CD4-positive, alpha-beta T cell treated with Interleukin-4 for 4 hours (primary cell): ENCODE measurements around the gene LCE3D.
"Not testable (repeated sequence)": the region's sequence is repeated elsewhere in the genome, so short reads cannot be mapped to it uniquely, and the experiment has no call there.

ENCODE experiments used
- DNase-seq: peaks from one replicate; pipeline ENCODE4 v3.0.0-alpha.2; 2020

LCE3D gene, protein sequence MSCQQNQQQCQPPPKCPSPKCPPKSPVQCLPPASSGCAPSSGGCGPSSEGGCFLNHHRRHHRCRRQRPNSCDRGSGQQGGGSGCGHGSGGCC

DNA sequence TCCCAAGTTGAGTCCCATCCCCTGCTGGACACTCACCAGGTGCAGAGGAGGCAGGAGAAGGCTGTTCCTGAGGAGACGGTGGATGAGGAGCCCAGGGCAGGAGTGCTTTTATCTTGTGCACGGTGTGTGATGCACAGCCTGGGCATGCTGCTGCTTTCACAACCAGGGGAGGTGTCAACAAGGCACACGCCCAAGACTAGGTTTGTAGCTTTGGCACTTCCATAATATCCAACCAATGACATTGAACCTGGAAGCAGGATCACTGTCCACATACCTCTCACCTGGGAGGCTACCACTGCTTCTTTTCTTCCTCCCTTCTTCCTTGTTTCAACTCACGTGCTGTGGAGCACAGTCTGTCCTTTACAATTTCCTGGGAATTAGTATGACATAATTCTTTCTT lies at the start of gene LCE3D:
LCE3D (minus strand) TSS at position 84 of the 400 bp plus-strand sequence. CDS start 580 bp downstream, outside the sequence.
- no peak for DNase-seq

- DNase-seq, result no peak
Observed at GRCh38 chr1:152626744-152627143, 46.4 kb upstream of the LCE3D start.

GRCh38 chr1:152623203-152623844 lies 43.0 kb upstream of the LCE3D start:
- DNase-seq, result no peak

DNA sequence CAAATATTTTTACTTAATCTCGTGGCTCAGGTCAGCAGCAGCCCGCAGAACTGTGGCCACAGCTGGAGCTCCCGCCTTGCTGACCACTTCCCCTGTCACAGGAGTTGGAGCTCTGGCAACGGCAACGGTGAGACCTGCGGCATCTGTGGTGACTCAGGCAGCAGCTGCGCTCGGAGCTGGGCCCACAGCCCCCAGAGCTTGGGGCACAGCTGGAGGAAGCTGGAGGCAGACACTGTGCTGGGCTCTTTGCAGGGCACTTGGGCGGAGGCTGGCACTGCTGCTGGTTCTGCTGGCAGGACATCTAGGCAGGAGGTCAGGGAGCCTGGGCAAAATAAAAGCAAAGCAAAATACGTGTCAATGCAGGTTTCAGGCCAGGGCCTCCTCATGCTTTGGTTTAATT lies 42.5 kb upstream of the LCE3D start, which contains the start of gene LCE3A:
LCE3A (minus strand) TSS at position 301 of the 400 bp plus-strand sequence; CDS start at position 301, 0 bp downstream.
- DNase-seq, result no peak

DNA sequence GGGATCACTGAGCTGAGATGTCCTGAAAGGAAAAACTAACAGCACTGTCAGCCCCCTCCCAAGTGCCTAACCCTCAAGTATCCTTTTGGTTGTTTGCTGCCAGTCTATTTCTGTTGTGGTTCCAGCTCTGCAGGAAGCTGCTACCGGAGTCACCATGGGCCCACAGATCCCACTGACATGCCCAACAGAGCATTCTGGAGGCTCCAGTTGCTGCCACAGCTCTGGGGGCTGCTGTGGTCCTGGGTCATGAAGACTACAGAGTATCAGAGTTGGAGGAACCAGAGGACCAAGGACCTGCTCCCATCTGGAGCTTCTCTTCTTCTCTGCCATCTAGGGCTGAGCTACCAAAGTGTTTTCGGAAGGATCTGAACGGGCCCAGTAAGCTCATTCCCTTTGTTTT lies 41.7 kb upstream of the LCE3D start:
- DNase-seq, result no peak

DNA sequence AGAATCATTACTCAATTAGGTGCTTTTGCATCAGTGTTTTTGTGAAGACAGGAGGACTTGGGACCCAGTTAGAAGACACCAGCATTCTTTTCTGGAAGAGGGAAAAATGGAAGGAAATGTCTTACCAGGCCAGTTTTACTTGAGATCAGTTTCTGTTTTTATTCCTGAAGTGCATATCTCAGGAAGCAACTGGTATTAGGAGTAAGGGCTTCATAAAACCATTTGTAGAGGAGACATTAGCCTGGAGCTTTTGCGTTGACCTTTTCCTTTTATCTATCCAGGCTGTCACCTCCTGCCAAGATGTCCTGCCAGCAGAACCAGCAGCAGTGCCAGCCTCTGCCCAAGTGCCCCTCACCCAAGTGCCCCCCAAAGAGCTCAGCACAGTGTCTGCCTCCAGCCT lies 33.2 kb upstream of the LCE3D start, which contains the start of gene LCE3B:
LCE3B (plus strand) TSS at position 301 of the 400 bp plus-strand sequence; CDS start at position 301, 0 bp downstream.
- DNase-seq, result no peak

GRCh38 chr1:152599934-152600333 lies 19.6 kb upstream of the LCE3D start, which contains the start of gene LCE3C:
LCE3C (plus strand) TSS chr1:152600234; CDS start chr1:152600732, 498 bp downstream.
- no peak for DNase-seq

GRCh38 chr1:152596986-152597385 lies 16.7 kb upstream of the LCE3D start:
- no peak for DNase-seq

GRCh38 chr1:152585586-152585985 lies 5.3 kb upstream of the LCE3D start:
- DNase-seq, result no peak

- no peak for DNase-seq
Observed at GRCh38 chr1:152582647-152583046, 2.3 kb upstream of the LCE3D start.

- DNase-seq, result not testable (repeated sequence)
Observed at GRCh38 chr1:152579526-152579925, 790 bp downstream of the LCE3D start.

DNA sequence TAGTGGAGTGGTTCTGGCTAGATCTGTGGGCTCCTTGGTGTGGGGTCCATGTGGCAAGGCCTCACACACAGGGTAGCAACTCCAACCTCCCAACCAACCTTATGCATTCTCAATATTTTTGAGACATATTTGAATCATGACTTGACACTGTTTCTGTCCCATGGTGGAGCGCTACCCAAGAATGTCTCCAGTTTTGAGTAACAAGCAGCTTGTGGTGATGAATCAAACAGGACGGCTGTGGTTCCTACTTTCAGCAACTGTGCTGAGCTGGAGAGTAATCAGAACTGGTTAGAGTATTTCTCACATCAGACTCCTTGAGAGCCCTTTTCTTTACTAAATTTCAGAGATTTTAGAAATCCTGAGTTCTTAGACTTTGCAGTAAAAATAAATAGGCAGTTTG lies 3.1 kb downstream of the LCE3D start:
- no peak for DNase-seq

- no peak for DNase-seq
Observed at GRCh38 chr1:152566681-152567080, 13.6 kb downstream of the LCE3D start, which contains the start of gene LCE3E. LCE3E (minus strand) TSS chr1:152566780; CDS start chr1:152566208, 572 bp downstream.

- DNase-seq, result no peak
Observed at GRCh38 chr1:152565535-152566215, 14.6 kb downstream of the LCE3D start.

DNA sequence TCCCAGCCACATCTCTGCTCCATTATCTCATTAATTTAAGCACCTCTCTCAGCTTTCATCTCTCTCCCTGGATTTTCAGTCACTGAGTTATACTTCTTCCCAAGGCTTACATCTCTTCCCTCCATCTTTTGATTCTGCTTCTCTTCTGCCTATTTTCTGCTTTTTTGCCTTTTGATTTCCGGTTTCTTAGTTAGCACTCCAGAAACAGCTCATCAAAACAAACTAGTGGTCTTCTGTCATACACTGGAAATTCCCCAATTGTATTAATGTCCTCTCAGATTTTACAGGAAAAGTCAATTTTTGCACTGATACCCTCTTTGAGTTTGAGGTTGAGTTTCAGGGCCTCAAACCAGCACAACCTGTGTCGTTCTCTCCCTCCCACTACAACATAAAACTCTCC lies 15.2 kb downstream of the LCE3D start:
- no peak for DNase-seq

GRCh38 chr1:152548358-152548757 lies 32.0 kb downstream of the LCE3D start:
- DNase-seq, result not testable (repeated sequence)

DNA sequence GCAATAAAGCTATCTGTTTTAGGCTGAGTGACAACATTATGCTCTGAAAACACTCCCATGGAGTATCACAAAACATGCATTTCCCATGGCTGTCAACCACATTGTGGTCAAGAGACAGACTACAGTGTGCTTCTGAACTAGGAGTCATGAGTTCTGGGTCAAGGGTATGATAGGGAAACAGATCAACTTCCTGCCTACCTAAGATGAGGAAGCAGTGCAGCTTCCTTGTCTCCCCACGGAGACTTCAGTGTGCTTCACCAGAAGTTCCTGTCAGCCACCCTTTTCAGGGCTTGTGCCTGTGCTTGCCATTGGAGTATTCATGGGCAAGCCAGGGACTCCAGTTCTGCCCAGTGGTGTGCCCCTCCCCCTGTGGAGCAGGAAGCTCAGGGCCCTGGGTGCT lies 33.6 kb downstream of the LCE3D start:
- no peak for DNase-seq

DNA sequence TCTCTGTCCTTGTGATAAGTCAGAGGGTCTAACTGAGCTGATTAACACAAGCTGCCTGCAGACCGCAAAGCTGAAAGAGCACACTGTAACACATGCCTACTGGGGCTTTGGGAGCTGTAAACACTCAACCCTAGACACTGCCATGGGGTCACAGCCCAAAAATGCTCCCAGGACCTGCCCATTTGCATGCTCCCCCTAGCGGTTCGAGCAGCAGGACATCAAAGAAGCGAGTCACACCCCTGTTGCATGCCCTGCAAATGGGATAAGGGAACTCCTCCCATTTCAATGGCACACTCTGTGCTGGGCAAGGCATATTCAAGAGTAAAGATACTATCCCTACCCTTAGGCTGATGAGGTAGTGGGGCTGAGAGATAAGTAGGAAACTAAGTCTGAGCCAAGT lies 36.5 kb downstream of the LCE3D start:
- no peak for DNase-seq

DNA sequence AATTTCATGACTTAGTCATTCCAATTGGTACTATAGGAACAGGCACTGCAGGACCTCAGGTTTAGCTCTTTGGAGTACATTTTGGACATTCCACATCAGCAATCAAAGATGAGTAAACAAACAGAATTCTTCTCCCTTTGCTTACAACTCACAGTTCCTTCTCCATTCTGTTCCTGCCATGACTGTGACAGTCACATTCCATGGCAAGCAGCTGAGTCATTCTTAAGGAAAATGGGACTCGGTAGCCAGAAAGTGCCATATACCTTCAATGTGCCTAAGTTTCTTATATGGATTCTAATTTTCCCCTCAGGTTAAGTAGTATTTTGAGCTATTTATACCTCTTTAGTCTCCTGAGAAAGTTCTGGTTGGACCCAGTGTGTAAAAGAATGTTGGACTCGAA lies 40.4 kb downstream of the LCE3D start:
- DNase-seq, result no peak

DNA sequence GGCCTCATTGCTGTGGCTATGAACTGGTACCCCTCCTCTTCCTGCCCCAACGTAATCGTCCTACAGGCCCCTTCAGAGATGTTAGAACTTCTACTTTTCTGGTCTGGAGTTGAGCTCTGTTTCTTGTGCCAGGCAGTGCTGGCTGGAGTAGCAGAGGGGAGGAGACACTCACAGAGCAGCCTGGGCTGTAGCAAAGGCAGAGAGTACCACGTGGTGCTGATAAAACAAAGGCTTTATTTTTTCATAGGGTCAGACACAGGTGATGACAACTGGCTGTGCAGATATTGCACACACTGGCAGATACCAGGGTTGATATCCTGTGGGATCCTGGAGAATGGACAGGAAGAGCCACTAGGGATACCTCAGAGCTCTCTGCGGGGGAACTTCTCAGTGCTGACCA lies 42.8 kb downstream of the LCE3D start:
- DNase-seq, result no peak

DNA sequence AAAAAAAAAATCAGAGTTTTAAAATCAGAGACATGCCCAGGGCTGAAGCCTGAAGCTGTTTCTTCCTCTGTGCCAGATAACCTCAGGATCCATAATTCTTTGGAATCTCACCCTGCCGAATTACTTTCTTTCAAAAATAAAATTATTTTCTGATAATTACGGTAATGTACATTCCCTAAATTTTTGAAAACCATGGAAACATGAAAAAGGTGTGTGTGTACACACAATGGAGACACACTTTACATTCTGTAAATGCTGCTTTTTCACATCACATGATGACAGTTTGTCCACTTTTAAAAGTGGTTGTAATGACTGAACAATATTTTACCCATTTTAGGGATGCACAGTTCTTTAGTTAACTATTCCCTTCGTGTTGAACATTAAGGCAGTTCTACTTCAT lies 44.5 kb downstream of the LCE3D start:
- DNase-seq, result no peak

- peak; percentile 13 for DNase-seq
Observed at GRCh38 chr1:152533327-152533938, 46.9 kb downstream of the LCE3D start.
